ENCODE measurements around the gene HDAC1. TPM values are rescaled to one million over a fixed set of nuclear protein-coding genes. Genes with fewer than 3 reads are reported as not detected.
A peak's percentile ranks its signal among the peaks of the same experiment; 100 is the strongest.

Gene HDAC1
- total and polyA plus RNA-seq, 2 of the 13 experiments (the other 11 are each of a cell fraction or from before 2014, with no cell fraction given) = 93.5 to 189 TPM

DNA sequence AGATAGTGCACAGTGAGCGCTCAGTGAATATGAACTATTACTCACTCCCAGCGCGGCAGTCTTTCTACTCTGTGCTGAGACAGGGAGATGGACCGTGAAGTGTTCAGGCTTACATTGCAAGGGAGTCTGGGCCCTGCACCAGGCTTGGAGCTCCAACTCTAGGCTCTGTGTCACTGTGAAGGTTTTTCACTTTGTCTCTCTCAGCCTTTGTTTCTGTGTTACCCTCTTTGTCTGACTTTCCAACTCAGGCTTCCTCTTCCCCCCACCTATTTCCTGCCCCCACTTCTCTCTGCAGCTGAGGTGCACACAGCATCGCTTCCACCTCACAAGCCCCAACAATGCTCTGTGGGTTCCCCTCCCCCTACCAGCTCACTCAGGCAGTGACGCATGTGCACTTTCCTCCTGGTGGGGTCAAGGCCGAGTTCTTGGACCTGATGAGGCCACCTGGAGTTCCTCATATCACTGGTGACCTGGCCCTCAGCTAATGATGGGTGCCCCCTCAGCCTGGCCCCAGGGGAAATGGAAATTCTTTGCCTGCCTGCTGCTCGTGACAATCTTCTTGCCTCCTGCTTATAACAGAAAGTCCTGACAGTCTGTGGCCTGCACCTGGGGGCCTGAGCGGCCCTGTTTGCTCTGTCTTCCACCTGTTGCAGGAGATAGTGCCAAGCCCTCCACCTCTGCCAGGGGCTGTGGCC lies 41.9 kb upstream of the HDAC1 start (continued):
- TF ChIP-seq GATAD1 (CRISPR knock-in tag; IDR thresholded peaks at IDR 0.05) (peak; percentile 74), JUN (CRISPR knock-in tag; IDR thresholded peaks at IDR 0.05) (peak; percentile 90), ZNF644 (CRISPR knock-in tag; IDR thresholded peaks at IDR 0.05; ENCODE audit: low read depth) (peak; percentile 34; the same call in 1 of the 2 replicates), SRF (IDR thresholded peaks at IDR 0.05; ENCODE audit: low read depth, low read length) (no peak), IRF2 (CRISPR knock-in tag; IDR thresholded peaks at IDR 0.05) (peak; percentile 85), ZMYM3 (CRISPR knock-in tag; IDR thresholded peaks at IDR 0.05) (peak; percentile 89), ZNF205 (CRISPR knock-in tag; IDR thresholded peaks at IDR 0.05) (peak; percentile 76; the same call in 1 of the 2 replicates), STAG1 (CRISPR knock-in tag; IDR thresholded peaks at IDR 0.05) (0 out of 2 replicates have a peak, but pooled peaks have one; percentile 4), MIER3 (CRISPR knock-in tag; IDR thresholded peaks at IDR 0.05; ENCODE audit: borderline replicate concordance) (no peak), GLI4 (CRISPR knock-in tag; IDR thresholded peaks at IDR 0.05; ENCODE audit: borderline replicate concordance) (no peak), KDM3A (CRISPR knock-in tag; IDR thresholded peaks at IDR 0.05; ENCODE audit: low read depth) (peak; percentile 79; the same call in 1 of the 2 replicates), MXI1 (IDR thresholded peaks at IDR 0.05; ENCODE audit: borderline replicate concordance, low read depth, low read length) (peak; percentile 65; the same call in 1 of the 3 replicates), YY1 (IDR thresholded peaks at IDR 0.05; ENCODE audit: insufficient read depth, insufficient replicate concordance, low read depth, low read length) (no peak), EP300 (IDR thresholded peaks at IDR 0.05; ENCODE audit: low read depth in 2 of 2, low read length in 2 of 2) (peak; percentile 49 to 82; a peak in 3 of 4 replicates), EP300 (CRISPR knock-in tag; IDR thresholded peaks at IDR 0.05; ENCODE audit: borderline replicate concordance) (peak; percentile 71; the same call in 1 of the 2 replicates), NFIB (CRISPR knock-in tag; IDR thresholded peaks at IDR 0.05; ENCODE audit: borderline replicate concordance) (no peak), ERF (CRISPR knock-in tag; IDR thresholded peaks at IDR 0.05) (peak; percentile 78), ZNF383 (CRISPR knock-in tag; IDR thresholded peaks at IDR 0.05; ENCODE audit: borderline replicate concordance) (0 out of 2 replicates have a peak, but pooled peaks have one; percentile 71), THAP11 (CRISPR knock-in tag; IDR thresholded peaks at IDR 0.05) (peak; percentile 66)
- TF ChIP-seq, protein P1, sequence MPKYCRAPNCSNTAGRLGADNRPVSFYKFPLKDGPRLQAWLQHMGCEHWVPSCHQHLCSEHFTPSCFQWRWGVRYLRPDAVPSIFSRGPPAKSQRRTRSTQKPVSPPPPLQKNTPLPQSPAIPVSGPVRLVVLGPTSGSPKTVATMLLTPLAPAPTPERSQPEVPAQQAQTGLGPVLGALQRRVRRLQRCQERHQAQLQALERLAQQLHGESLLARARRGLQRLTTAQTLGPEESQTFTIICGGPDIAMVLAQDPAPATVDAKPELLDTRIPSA (CRISPR knock-in tag; IDR thresholded peaks at IDR 0.05; ENCODE audit: borderline replicate concordance) = no peak
- TF ChIP-seq, protein P2, sequence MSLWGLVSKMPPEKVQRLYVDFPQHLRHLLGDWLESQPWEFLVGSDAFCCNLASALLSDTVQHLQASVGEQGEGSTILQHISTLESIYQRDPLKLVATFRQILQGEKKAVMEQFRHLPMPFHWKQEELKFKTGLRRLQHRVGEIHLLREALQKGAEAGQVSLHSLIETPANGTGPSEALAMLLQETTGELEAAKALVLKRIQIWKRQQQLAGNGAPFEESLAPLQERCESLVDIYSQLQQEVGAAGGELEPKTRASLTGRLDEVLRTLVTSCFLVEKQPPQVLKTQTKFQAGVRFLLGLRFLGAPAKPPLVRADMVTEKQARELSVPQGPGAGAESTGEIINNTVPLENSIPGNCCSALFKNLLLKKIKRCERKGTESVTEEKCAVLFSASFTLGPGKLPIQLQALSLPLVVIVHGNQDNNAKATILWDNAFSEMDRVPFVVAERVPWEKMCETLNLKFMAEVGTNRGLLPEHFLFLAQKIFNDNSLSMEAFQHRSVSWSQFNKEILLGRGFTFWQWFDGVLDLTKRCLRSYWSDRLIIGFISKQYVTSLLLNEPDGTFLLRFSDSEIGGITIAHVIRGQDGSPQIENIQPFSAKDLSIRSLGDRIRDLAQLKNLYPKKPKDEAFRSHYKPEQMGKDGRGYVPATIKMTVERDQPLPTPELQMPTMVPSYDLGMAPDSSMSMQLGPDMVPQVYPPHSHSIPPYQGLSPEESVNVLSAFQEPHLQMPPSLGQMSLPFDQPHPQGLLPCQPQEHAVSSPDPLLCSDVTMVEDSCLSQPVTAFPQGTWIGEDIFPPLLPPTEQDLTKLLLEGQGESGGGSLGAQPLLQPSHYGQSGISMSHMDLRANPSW (CRISPR knock-in tag; IDR thresholded peaks at IDR 0.05; ENCODE audit: borderline replicate concordance) = peak; percentile 63; the same call in 1 of the 2 replicates
- TF ChIP-seq, protein P3, sequence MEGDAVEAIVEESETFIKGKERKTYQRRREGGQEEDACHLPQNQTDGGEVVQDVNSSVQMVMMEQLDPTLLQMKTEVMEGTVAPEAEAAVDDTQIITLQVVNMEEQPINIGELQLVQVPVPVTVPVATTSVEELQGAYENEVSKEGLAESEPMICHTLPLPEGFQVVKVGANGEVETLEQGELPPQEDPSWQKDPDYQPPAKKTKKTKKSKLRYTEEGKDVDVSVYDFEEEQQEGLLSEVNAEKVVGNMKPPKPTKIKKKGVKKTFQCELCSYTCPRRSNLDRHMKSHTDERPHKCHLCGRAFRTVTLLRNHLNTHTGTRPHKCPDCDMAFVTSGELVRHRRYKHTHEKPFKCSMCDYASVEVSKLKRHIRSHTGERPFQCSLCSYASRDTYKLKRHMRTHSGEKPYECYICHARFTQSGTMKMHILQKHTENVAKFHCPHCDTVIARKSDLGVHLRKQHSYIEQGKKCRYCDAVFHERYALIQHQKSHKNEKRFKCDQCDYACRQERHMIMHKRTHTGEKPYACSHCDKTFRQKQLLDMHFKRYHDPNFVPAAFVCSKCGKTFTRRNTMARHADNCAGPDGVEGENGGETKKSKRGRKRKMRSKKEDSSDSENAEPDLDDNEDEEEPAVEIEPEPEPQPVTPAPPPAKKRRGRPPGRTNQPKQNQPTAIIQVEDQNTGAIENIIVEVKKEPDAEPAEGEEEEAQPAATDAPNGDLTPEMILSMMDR (CRISPR knock-in tag; IDR thresholded peaks at IDR 0.05) = peak; percentile 19; the same call in 1 of the 2 replicates
- TF ChIP-seq, protein P4, sequence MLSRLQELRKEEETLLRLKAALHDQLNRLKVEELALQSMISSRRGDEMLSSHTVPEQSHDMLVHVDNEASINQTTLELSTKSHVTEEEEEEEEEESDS (CRISPR knock-in tag; IDR thresholded peaks at IDR 0.05; ENCODE audit: borderline replicate concordance) = peak; percentile 77; the same call in 1 of the 2 replicates
- TF ChIP-seq, protein P5, sequence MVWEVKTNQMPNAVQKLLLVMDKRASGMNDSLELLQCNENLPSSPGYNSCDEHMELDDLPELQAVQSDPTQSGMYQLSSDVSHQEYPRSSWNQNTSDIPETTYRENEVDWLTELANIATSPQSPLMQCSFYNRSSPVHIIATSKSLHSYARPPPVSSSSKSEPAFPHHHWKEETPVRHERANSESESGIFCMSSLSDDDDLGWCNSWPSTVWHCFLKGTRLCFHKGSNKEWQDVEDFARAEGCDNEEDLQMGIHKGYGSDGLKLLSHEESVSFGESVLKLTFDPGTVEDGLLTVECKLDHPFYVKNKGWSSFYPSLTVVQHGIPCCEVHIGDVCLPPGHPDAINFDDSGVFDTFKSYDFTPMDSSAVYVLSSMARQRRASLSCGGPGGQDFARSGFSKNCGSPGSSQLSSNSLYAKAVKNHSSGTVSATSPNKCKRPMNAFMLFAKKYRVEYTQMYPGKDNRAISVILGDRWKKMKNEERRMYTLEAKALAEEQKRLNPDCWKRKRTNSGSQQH (CRISPR knock-in tag; IDR thresholded peaks at IDR 0.05; ENCODE audit: low read depth) = peak; percentile 51; the same call in 1 of the 2 replicates

Measured in HepG2 (cell line).